Astrocyte of the cerebellum (primary cell): ENCODE data around the gene PROK2.

Source experiments
- DNase-seq: peaks from one replicate; pipeline ENCODE4 v3.0.0-alpha.2; 2011; ENCODE audit warnings: low read depth
- H3K4me3 ChIP-seq: 2 replicates; pipeline ENCODE4 v1.5.1; 2011; ENCODE audit warnings: mild to moderate bottlenecking, low read depth, low read length, moderate library complexity
- CTCF ChIP-seq: IDR thresholded peaks from 2 replicates; pipeline ENCODE4 v1.5.1; 2012; ENCODE audit warnings: low read length, low read depth, moderate library complexity, mild to moderate bottlenecking; ENCODE audit errors: missing control alignments
- in situ Hi-C: cut with HindIII; loops from 2 replicates; pipeline ENCODE4 v1.10.0; 2017; ENCODE audit warnings: low sequenced_read_pairs

The PROK2 gene

GRCh38 chr3:71734881-71735280 lies 50.1 kb downstream of the PROK2 start:
- TF ChIP-seq CTCF: no peak
- no peak overlapping the region for H3K4me3 ChIP-seq
- DNase-seq: no peak
- in situ Hi-C loops: loop anchor here (25.0 kb wide), 1 partner anchor 1102 kb away; the partner anchor contains the start of gene SHQ1

GRCh38 chr3:71733319-71733718 lies 51.6 kb downstream of the PROK2 start:
- DNase-seq: no peak
- H3K4me3 ChIP-seq: no peak overlapping the region
- in situ Hi-C loops: loop anchor here (25.0 kb wide), 1 partner anchor 1104 kb away; the partner anchor contains the start of gene SHQ1
- no peak for TF ChIP-seq CTCF

DNA sequence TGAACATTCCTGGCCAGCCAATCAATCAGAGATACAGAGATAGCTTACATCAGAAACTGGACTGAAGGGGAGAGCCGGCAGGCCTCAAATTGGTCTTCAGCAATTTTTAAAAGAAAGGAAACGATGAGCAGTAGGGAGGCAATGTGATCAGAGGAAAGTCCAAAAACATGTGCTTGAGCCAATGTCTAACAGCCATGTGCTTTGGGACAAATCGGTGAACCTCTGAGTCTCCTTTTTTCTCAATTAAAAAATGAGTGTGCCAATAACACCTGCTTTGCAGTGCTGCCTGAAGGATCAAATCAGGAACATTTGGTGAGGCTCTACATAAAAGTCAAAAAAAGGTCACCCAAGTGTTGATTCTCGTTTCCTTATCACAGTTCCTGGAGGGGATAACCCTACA lies 52.3 kb downstream of the PROK2 start:
- in situ Hi-C loops: loop anchor here (25.0 kb wide), 1 partner anchor 1105 kb away; the partner anchor contains the start of gene SHQ1
- no peak overlapping the region for H3K4me3 ChIP-seq
- no peak for TF ChIP-seq CTCF
- no peak for DNase-seq

- H3K4me3 ChIP-seq: no peak overlapping the region
- no peak for DNase-seq
- in situ Hi-C loops: loop anchor here (25.0 kb wide), 1 partner anchor 1109 kb away; the partner anchor contains the start of gene SHQ1
- no peak for TF ChIP-seq CTCF
These were observed 56.2 kb downstream of the PROK2 start for GRCh38 chr3:71728632-71729342.

- no peak for TF ChIP-seq CTCF
These were observed 58.8 kb downstream of the PROK2 start for GRCh38 chr3:71726146-71726545.

DNA sequence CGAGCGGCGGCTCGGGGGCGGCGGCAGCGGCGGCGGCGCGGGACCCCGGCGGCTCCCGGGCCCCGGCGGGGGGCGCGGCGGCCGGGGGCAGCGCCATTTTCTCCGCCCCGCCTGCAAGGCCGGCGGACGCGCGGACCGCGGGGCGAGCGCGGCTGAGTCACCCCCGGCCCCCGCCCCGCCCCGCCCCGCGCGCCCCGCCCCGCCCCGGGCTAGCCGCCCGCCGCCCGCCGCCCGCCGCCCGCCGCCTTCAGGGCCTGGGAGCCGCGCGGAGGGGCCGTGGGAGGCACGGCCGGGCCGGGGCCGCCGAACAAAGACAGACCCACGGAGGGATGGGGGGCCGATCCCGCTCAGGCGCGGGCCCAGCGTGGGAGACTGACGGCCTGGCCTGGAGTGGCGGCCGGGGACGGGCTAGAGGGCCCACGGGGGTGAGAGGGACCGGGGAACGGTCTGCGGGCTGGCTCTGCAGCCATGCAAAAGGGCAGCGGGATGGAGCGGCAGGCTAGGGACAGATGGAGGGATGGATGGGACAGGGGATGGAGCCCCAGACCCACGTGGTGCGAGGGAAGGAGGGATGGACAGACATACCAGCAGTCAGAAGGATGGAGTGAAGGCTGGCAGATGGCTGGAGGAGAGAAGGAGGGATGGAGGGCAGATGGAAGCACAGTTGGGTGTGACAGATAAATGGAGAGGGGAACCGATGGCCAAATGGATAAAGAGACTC lies 59.5 kb downstream of the PROK2 start, which contains the start of gene EIF4E3:
Gene EIF4E3 (minus strand): TSS at position 132 of the 721 bp plus-strand sequence. CDS start 35 bp downstream, at position 97.
- TF ChIP-seq CTCF: no peak
- H3K4me3 ChIP-seq: peak within 1 kb of the TSS; percentile 62
- in situ Hi-C loops: loop anchor here (25.0 kb wide), 1 partner anchor 1112 kb away; the partner anchor contains the start of gene SHQ1
- DNase-seq: no peak

More at GRCh38 chr3:71726146-71726545, 58.8 kb downstream of the PROK2 start:
- in situ Hi-C loops: loop anchor here (25.0 kb wide), 1 partner anchor 1111 kb away; the partner anchor contains the start of gene SHQ1
- no peak overlapping the region for H3K4me3 ChIP-seq
- DNase-seq: no peak
